DMS53 treated with DMSO at 0.1 percent for 48 hours (cell line): ENCODE data around the gene SPIN2A.
"Not testable (repeated sequence)": the region's sequence is repeated elsewhere in the genome, so short reads cannot be mapped to it uniquely, and the experiment has no call there.

Experiments used
- DNase-seq: peaks from one replicate; lab custom pipeline; 2025; ENCODE audit not compliant: unreplicated experiment; lab: John Stamatoyannopoulos, UW

SPIN2A gene

DNA sequence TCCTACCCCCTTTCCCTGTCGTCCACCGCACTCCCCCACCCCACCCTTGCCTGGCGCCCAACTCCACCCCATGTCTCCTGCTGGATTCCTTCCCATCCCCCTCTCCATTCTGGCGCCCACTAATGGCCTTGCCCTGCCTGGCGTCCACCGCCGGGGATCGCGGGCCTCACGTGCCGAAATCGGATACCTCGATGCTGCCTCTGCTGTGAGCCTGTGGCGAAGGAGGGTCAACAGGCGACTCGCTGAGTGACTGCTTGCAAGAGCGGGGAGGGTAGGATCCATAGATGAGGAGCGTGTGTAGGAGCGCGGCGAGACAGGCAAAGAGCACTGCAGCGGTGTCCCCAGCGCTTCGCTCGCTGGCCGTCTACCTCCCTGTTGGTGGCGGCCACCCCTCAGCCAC lies at the start of gene SPIN2A:
Gene SPIN2A (minus strand): TSS at position 325 of the 400 bp plus-strand sequence. CDS start 800 bp downstream, outside the sequence.
- DNase-seq, result peak; percentile 47

DNA sequence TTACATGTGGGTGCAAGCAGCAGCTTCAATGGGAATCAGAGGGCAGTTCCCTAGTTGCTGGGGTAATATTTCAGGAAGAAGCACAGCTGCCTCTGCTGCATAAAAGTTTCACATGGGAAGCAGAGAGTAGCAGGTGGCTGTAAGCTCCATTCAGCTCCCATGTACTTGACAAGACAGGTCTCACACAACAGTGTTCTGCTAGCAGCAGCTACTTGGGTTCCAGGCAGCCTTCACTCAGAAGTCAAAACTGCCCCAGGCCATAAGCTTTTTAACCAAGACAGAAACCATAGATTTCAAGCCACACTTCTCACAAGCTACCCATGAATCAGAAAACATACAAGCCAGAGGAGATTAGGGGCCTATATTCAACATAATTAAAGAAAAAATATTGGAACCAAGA lies 41.4 kb upstream of the SPIN2A start:
- DNase-seq, result no peak

DNA sequence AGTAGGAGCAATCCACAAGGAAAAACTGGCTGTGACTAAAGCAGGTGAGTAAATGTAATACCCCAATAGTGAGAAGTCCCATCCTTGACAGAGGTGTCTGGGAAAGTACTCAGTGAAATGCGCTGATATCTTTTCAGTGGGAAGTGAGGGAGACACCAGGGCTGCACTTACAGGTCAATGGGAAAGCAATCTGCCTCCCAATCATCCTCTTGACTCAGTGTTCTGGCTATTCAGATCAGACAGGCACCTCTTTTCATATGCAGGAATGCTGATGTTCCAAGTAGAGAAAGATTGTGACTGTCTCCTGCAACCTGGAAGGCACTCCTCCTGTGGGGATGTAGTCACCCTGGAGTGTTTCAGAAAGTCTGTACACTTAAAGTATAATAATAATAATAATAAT lies 39.9 kb upstream of the SPIN2A start:
- DNase-seq, result no peak

DNA sequence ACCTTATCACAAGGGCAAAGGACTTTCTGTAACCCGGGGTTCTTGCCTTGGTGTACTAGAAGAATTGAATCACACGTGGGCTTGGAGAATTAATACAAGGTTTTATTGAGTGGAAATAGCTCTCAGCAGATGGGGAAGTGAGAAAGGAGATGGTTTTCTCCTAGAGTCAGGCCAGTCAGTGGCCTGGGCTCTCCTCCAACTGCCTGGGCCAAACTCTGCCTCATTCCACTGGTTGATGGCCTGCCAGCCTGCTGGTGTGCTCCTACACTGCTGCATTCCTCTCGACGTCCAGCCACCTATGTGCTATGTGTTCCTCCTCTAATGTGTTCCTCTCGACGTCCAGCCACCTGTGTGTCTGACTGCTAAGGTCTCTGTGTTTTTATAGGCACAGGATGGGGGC lies 35.3 kb upstream of the SPIN2A start:
- DNase-seq, result no peak

DNA sequence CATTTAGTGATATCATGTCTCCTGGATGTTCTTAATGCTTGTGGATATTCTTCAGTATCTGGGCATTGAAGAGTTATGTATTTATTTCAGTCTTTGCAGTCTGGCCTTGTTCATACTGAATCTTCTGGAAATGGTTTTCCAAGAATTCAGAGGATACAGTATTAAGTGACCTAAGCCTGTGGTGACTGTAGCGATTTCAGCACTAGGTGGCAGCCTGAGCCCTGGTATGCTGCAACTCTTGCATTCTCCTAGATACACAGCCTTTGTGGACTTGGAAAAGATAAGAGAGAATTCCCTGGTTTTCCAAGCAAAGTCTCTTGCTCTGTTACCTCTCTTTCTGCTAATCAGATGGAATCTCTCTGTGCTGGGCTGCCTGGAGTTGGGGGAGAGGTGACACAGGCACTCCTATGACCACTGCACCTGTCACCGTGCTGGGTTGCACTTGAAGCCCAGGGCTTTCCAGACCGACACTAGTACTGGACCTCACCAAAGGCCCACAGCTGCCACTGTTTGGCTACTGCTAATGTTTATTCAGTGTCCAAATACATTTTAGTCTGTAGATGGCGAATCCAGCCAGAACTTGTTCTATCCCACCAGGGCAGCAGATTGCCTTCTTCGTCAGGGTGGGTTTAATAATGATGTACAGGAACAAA lies 19.3 kb upstream of the SPIN2A start:
- DNase-seq, result peak; percentile 30

DNA sequence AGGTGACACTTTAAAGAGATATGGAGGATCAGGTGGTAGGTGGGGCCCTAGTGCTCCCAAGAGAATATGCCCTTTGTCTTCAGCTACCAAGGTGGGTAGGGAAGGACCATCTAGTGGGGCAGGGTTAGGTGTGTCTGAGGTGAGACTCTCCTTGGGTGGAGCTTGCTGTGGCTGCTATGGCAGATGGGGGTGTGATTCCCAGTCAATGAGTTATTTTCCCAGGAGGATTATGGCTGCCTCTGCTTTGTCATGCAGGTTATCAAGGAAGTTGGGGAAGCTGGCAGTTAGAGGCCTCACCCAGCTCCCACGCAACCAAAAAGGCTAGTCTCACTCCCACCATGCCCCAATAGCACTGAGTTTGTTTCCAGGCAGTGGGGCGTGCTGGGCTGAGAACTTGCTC lies 18.0 kb upstream of the SPIN2A start:
- DNase-seq, result no peak

DNA sequence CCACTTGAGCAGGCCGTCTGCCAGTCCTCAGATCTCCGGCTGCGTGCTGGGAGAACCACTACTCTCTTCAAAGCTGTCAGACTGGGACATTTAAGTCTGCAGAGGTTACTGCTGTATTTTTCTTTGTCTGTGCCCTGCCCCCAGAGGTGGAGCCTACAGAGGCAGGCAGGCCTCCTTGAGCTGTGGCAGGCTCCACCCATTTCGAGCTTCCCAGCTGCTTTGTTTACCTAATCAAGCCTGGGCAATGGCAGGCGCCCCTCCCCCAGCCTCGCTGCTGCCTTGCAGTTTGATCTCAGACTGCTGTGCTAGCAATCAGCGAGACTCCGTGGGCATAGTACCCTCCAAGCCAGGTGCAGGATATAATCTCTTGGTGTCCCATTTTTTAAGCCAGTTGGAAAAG lies 15.0 kb upstream of the SPIN2A start:
- not testable (repeated sequence) for DNase-seq

DNA sequence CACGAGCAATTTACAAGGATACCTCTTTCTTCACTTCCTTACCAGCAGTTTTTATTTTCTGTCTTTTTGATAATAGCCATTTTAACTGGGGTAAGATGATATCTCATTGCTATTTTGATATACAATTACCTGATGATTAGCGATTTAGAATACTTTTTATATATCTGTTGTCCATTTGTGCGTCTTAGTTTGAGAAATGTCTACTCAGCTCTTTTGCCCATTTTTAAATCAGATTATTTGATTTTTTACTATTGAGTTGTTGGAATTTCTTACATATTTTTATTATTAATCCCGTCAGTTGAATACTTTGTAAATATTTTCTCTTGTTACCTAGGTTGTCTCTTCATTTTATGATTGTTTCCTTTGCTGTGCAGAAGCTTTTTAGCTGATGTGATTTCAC lies 1.5 kb upstream of the SPIN2A start:
- no peak for DNase-seq

DNA sequence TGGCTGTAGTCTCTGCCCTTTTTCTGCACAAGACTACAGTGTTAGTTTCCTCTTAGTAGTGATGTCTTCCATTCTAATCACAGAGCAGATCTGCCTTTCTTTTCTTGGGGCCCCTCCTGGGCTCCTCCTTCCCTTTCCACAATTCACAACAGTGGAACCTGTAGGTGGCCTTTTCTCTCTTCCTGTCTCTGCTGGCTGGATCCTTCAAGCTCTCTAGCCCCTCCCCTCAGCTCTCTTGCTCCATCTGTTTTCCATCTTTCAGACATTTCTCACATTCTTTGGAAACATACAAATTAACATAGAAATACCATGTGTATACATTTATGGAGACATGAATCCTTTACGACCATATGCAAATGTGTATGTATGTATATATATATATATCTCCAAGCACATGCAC lies 304 bp upstream of the SPIN2A start:
- peak; percentile 47 for DNase-seq

DNA sequence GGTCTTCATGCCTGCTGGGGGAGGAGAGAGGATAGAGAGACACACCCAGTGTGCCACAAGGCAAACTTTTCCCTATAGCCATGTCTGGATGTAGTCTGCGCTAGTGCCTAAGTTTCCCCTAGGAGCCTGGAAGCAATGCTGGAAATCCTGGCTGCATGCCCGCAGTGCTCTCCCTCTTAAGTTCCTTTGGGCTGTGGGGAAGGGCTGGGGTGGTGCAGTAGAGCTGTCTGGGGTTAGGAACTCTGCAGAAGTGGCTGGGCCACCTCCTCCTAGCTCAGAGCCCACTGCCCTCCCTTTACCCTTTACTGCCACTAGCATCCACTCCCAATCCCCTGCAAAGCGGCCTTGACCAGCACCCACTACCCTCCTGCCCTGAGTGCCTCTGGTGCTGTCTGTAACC lies 608 bp downstream of the SPIN2A start:
- not testable (repeated sequence) for DNase-seq

DNA sequence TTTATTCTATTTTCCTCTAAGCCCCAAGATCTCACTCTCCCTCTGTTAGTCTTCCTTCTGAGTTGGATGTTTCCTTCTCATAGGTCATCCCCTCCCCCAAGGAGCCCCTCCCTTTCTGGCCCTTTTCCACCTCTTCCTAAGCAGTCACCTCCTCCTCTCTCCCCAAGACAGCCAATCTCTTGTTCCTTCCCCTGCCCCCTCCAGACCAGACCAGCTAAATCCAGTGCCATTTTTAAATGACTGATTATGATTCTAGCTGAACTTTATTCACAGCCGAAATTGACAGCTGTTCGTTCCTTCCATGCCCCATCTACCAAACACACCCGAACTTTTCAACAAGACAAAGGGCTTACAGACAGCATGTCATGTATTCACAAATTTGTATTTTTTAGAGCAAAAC lies 1.9 kb downstream of the SPIN2A start:
- no peak for DNase-seq

DNA sequence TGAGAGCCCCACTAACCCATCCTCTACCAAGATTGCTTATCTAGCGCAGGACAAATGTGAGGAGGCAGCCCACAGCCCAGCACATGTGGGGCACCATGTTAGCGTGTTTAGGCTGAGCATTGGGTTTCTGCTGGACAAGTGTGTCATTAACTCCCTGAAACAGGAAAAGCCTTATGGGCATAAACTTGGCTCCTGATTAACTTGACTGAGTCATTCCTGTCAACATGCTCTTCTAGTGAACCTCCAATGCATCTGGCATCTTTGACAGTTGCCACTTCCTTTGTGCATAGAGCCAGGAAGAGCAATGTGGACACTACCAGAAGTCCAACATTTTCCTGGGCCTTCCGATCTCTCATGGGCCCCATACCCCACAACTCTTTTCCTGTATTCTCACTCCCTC lies 2.5 kb downstream of the SPIN2A start:
- no peak for DNase-seq

DNA sequence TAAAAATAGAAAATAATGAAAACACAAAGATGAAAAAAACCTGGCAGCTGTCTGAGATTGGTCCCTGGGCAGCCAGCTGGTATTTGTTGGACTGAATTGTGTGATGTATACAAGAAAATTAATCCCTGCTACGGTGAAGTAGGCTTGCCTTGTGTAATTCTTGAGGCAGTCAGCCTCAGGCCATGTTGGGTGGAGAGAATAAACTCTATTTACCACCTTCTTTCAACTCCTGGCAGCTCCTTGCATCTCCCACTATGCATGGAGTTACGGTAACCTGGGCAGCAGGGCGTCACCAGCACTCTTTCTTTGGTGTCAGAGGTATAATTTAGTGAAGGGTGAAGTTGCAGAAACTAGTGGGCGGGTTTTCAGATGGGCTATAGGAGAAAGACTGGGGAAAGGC lies 3.5 kb downstream of the SPIN2A start:
- DNase-seq, result no peak

DNA sequence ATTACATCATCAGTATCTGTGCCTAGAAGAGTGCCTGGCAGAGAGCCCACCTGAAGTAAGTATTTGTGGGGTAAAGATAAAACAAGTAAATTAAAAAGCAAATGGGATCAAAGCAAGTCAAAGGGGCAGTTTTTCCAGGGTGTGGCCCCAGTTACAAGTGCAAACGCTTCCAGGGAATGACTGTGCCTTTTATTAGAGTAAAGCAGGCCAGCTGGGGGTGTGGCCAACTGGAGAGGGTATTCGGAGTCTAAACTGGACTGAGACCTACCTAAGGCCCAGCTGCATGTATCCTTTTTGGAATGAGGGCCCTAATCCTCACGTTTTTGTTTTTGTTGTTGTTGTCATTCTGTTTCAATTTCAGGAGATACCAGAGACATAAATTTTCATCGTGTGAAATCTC lies 3.9 kb downstream of the SPIN2A start:
- DNase-seq, result not testable (repeated sequence)

DNA sequence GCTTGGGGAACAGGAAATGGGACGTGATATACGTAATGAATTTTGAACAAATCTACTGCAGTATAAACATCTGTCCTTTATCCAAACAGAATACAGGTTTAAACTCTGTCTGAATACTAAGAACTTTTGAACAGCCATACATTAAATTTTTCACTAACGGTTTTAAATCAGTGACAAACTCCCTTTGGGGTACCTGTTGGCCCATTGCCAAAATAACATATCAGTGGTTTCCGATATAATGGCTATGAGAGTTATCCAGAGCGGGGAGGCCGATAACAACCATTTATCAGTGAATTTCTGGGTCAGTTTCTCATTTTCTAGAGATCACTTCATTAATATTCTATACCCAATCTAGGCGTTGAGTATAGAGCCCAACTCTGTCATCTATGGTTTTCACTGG lies 5.2 kb downstream of the SPIN2A start:
- DNase-seq, result no peak

DNA sequence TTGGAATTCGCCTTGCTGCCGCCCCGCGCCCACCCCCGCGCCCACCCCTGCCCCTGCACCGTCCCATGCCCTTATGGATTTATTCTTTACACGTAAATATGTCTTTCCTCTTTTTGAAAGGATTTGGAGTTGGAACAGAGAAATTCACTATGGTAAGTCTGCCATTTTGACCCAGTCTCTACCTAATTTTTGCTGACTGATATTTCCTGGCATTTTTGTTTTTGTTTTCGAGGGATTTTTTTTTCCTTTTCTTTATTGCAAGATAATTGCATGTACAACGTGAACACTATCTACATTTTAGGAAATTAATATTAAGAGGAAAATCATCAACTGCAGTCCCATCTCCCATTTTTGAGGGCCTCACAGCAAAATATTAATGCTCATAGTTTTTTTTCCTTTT lies 15.4 kb downstream of the SPIN2A start:
- no peak for DNase-seq

DNA sequence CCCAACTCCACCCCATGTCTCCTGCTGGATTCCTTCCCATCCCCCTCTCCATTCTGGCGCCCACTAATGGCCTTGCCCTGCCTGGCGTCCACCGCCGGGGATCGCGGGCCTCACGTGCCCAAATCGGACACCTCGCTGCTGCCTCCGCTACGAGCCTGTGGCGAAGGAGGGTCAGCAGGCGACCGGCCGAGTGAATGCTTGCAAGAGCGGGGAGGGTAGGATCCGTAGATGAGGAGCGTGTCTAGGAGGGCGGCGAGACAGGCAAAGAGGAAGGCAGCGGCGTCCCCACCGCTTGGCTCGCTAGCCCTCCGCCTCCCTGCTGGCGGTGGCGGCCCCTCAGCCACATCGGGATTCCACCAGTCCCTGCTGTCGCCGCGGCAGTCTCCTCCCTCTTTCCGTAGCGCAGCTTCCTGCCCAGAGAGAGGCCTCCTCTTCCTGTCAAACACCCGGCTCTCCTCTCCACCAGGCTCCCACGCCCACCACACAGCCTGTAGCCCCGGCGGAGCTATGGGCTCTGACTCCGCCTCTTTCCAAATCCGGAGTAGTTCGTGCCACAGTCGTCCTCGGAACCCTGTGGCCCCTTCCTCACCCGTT lies 15.9 kb downstream of the SPIN2A start, which contains the start of gene SPIN2B:
Gene SPIN2B (minus strand): TSS at position 387 of the 594 bp plus-strand sequence.
- DNase-seq, result peak; percentile 72

DNA sequence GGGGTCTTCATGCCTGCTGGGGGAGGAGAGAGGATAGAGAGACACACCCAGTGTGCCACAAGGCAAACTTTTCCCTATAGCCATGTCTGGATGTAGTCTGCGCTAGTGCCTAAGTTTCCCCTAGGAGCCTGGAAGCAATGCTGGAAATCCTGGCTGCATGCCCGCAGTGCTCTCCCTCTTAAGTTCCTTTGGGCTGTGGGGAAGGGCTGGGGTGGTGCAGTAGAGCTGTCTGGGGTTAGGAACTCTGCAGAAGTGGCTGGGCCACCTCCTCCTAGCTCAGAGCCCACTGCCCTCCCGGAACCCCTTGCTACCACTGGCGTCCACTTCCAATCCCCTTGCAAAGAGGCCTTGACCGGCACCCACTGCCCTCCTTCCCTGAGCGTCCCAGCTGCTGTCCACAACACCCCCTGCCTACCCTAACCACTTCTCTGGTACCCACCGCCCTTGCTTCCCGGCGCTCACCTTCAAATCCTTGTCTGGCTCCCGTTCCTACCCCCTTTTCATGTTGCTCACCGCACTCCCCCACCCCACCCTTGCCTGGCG lies 16.5 kb downstream of the SPIN2A start:
- not testable (repeated sequence) for DNase-seq

DNA sequence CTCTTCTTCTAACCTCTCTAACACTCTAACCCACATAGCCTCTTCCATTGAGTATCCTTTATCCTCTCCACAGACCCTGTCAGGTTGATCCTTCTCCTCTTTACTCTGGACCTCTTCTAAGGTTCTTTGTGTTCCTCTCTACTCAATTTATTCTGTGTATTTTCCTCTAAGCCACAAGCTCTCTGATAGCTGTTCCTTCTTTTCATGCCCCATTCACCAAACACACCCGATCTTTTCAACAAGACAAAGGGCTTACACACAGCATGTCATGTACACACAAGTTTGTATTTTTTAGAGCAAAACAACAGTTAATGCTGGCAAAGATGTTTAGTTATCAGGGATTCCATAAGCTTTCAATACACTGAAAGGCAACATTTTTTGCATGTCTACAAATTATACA lies 17.8 kb downstream of the SPIN2A start:
- no peak for DNase-seq

DNA sequence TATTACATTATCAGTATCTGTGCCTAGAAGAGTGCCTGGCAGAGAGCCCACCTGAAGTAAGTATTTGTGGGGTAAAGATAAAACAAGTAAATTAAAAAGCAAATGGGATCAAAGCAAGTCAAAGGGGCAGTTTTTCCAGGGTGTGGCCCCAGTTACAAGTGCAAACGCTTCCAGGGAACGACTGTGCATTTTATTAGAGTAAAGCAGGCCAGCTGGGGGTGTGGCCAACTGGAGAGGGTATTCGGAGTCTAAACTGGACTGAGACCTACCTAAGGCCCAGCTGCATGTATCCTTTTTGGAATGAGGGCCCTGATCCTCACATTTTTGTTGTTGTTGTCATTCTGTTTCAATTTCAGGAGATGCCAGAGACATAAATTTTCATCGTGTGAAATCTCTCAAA lies 19.6 kb downstream of the SPIN2A start:
- DNase-seq, result not testable (repeated sequence)

DNA sequence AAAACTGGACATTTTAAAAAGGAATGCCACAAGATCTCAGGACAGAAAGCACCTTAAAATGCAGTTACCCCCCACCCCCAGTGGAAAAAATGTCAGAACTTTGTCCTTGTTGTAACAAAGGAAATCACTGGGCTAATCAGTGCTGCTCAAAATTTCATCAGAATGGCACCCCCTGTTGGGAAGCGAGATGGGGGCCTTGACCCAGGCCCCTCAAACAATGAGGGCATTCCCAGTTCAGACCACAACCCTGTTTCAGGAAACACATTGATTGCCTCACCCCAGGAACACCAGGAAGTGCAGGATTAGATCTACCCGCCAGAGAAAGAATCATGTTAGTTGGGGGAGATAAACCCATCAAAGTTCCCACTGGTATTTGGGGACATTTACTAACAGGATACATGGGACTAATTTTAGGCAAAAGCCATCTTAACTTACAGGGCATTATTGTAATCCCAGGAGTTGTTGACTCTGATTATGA lies 32.2 kb downstream of the SPIN2A start:
- DNase-seq, result no peak

DNA sequence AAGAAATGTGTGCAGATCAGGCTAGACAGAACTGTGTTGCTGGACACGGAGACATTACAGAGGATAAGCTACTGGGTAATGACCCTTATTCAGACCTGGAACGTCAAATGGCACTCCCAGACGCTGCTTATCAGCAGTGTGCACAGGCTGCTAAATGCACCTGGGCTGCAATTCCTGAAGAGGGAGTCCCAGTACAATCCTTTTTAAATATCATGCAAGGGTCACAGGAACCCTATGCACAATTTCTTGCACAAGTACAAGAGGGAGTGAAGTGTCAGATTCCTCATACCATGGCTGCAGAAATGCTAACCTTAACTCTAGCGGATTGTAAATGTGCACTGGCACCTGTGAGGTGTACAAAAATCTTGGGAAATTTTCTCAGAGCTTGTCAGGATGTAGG lies 32.8 kb downstream of the SPIN2A start:
- DNase-seq, result no peak

DNA sequence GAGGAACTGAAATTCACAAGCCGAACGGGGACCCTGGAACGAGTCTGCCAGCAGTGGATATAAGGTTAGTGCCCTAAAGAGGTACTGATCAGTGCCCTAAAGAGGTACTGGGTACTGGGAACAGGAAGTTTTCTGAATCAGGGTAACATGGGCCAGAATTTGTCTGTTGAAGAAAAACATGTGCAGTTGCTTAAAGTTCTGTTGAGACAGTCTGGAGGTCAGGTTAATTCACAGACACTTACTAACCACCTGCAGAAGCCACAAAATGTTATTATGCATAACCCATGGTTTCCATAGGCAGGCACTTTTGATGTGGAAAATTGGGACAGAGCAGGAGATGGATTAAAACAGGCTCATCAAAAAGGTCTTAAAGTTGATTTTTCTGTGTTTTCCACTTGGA lies 33.7 kb downstream of the SPIN2A start:
- no peak for DNase-seq
